ENCODE measurements around the gene SCRN1. TPM values are rescaled to one million over a fixed set of nuclear protein-coding genes. Genes with fewer than 3 reads are reported as not detected.

SCRN1 gene
- total and polyA plus RNA-seq, 2 of the 13 experiments (the other 11 are each of a cell fraction or from before 2014, with no cell fraction given) = 43.2 to 49.8 TPM

DNA sequence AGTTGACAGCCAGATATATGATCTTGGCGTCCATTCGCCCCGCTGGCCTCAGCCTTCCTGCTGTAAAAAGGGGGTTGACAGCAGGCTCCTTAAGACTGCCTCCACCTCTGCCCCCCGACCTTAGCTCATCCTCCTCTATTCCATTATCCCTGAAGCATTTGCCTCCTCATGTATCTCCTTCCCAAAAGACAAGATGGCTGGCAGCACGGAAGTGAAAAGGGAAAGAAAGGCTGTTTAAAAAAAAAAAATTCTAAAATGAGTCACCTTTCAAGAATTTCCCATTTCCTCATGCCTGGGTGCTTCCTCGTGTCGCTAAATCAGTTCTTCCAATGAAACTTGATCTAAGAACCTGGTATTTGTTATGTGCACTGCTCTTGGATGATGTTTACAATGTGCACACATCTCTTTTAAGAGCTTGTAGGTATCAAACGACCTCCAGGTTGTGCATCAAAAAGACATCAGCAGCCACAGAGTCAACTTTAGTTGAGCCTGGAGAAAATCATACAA, 1.7 kb downstream of the SCRN1 start (continued):
- TF ChIP-seq CREM (IDR thresholded peaks at IDR 0.05) = 0 out of 2 replicates have a peak, but pooled peaks have one; percentile 21
- no peak for TF ChIP-seq CREM (CRISPR knock-in tag; IDR thresholded peaks at IDR 0.05)
- TF ChIP-seq GABPA (IDR thresholded peaks at IDR 0.05; ENCODE audit: low read depth, low read length) = no peak
- peak; percentile 51; the same call in 1 of the 2 replicates for TF ChIP-seq GABPA (CRISPR knock-in tag; IDR thresholded peaks at IDR 0.05; ENCODE audit: low read depth)
- TF ChIP-seq ZMAT3 (CRISPR knock-in tag; conservative IDR thresholded peaks at IDR 0.05) = no peak
- TF ChIP-seq FOXC1 (CRISPR knock-in tag; IDR thresholded peaks at IDR 0.05; ENCODE audit: borderline replicate concordance) = no peak
- TF ChIP-seq, protein P1, sequence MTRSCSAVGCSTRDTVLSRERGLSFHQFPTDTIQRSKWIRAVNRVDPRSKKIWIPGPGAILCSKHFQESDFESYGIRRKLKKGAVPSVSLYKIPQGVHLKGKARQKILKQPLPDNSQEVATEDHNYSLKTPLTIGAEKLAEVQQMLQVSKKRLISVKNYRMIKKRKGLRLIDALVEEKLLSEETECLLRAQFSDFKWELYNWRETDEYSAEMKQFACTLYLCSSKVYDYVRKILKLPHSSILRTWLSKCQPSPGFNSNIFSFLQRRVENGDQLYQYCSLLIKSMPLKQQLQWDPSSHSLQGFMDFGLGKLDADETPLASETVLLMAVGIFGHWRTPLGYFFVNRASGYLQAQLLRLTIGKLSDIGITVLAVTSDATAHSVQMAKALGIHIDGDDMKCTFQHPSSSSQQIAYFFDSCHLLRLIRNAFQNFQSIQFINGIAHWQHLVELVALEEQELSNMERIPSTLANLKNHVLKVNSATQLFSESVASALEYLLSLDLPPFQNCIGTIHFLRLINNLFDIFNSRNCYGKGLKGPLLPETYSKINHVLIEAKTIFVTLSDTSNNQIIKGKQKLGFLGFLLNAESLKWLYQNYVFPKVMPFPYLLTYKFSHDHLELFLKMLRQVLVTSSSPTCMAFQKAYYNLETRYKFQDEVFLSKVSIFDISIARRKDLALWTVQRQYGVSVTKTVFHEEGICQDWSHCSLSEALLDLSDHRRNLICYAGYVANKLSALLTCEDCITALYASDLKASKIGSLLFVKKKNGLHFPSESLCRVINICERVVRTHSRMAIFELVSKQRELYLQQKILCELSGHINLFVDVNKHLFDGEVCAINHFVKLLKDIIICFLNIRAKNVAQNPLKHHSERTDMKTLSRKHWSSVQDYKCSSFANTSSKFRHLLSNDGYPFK (CRISPR knock-in tag; IDR thresholded peaks at IDR 0.05; ENCODE audit: borderline replicate concordance) = no peak
- TF ChIP-seq, protein P2, sequence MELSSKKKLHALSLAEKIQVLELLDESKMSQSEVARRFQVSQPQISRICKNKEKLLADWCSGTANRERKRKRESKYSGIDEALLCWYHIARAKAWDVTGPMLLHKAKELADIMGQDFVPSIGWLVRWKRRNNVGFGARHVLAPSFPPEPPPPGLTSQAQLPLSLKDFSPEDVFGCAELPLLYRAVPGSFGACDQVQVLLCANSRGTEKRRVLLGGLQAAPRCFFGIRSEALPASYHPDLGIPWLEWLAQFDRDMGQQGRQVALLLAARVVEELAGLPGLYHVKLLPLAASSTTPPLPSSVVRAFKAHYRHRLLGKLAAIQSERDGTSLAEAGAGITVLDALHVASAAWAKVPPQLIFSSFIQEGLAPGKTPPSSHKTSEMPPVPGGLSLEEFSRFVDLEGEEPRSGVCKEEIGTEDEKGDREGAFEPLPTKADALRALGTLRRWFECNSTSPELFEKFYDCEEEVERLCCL (CRISPR knock-in tag; IDR thresholded peaks at IDR 0.05; ENCODE audit: borderline replicate concordance) = no peak
- TF ChIP-seq, protein P3, sequence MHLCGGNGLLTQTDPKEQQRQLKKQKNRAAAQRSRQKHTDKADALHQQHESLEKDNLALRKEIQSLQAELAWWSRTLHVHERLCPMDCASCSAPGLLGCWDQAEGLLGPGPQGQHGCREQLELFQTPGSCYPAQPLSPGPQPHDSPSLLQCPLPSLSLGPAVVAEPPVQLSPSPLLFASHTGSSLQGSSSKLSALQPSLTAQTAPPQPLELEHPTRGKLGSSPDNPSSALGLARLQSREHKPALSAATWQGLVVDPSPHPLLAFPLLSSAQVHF (CRISPR knock-in tag; IDR thresholded peaks at IDR 0.05) = no peak
- TF ChIP-seq MED13 (CRISPR knock-in tag; IDR thresholded peaks at IDR 0.05) = no peak
- TF ChIP-seq, protein P4, sequence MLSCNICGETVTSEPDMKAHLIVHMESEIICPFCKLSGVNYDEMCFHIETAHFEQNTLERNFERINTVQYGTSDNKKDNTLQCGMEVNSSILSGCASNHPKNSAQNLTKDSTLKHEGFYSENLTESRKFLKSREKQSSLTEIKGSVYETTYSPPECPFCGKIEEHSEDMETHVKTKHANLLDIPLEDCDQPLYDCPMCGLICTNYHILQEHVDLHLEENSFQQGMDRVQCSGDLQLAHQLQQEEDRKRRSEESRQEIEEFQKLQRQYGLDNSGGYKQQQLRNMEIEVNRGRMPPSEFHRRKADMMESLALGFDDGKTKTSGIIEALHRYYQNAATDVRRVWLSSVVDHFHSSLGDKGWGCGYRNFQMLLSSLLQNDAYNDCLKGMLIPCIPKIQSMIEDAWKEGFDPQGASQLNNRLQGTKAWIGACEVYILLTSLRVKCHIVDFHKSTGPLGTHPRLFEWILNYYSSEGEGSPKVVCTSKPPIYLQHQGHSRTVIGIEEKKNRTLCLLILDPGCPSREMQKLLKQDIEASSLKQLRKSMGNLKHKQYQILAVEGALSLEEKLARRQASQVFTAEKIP (CRISPR knock-in tag; IDR thresholded peaks at IDR 0.05; ENCODE audit: borderline replicate concordance) = no peak
- peak; percentile 75; the same call in 1 of the 2 replicates for TF ChIP-seq HMG20A (CRISPR knock-in tag; IDR thresholded peaks at IDR 0.05; ENCODE audit: borderline replicate concordance)
- TF ChIP-seq SOX5 (CRISPR knock-in tag; IDR thresholded peaks at IDR 0.05; ENCODE audit: borderline replicate concordance) = no peak; the same call in 1 of the 2 replicates
- TF ChIP-seq ZZZ3 (CRISPR knock-in tag; IDR thresholded peaks at IDR 0.05; ENCODE audit: borderline replicate concordance) = no peak
- TF ChIP-seq FOXM1 (CRISPR knock-in tag; IDR thresholded peaks at IDR 0.05) = no peak
- peak; percentile 28; the same call in 1 of the 2 replicates for TF ChIP-seq KDM5A (IDR thresholded peaks at IDR 0.05; ENCODE audit: borderline replicate concordance, low read length)
- TF ChIP-seq, protein P5, sequence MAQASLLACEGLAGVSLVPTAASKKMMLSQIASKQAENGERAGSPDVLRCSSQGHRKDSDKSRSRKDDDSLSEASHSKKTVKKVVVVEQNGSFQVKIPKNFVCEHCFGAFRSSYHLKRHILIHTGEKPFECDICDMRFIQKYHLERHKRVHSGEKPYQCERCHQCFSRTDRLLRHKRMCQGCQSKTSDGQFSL (CRISPR knock-in tag; IDR thresholded peaks at IDR 0.05) = no peak
- TF ChIP-seq EEA1 (CRISPR knock-in tag; IDR thresholded peaks at IDR 0.05; ENCODE audit: borderline replicate concordance) = no peak
- TF ChIP-seq, protein P6, sequence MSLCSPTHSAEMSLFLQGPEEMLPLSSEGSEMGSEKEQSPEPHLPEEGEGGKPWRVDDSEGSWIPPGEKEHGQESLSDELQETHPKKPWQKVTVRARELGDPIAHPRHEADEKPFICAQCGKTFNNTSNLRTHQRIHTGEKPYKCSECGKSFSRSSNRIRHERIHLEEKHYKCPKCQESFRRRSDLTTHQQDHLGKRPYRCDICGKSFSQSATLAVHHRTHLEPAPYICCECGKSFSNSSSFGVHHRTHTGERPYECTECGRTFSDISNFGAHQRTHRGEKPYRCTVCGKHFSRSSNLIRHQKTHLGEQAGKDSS (CRISPR knock-in tag; IDR thresholded peaks at IDR 0.05; ENCODE audit: borderline replicate concordance, low read depth) = no peak
- TF ChIP-seq ETV5 (CRISPR knock-in tag; IDR thresholded peaks at IDR 0.05; ENCODE audit: borderline replicate concordance) = peak; percentile 46; the same call in 1 of the 2 replicates
- no peak for TF ChIP-seq ZNF790 (CRISPR knock-in tag; IDR thresholded peaks at IDR 0.05; ENCODE audit: borderline replicate concordance)

Data from HepG2 (cell line).